NOMO-1 treated with dmso at 0.1 percent for 144 hours (cell line): ENCODE measurements around the gene CDC6.

Experiments
- DNase-seq: peaks from one replicate; lab custom pipeline; 2025; ENCODE audit not compliant: unreplicated experiment; lab: John Stamatoyannopoulos, UW

CDC6 gene

GRCh38 chr17:40322358-40323315, 35.0 kb downstream of the CDC6 start:
- DNase-seq: peak; percentile 92

GRCh38 chr17:40323391-40324381, 36.0 kb downstream of the CDC6 start:
- no peak for DNase-seq

GRCh38 chr17:40325156-40326013, 37.7 kb downstream of the CDC6 start:
- DNase-seq: no peak

DNA sequence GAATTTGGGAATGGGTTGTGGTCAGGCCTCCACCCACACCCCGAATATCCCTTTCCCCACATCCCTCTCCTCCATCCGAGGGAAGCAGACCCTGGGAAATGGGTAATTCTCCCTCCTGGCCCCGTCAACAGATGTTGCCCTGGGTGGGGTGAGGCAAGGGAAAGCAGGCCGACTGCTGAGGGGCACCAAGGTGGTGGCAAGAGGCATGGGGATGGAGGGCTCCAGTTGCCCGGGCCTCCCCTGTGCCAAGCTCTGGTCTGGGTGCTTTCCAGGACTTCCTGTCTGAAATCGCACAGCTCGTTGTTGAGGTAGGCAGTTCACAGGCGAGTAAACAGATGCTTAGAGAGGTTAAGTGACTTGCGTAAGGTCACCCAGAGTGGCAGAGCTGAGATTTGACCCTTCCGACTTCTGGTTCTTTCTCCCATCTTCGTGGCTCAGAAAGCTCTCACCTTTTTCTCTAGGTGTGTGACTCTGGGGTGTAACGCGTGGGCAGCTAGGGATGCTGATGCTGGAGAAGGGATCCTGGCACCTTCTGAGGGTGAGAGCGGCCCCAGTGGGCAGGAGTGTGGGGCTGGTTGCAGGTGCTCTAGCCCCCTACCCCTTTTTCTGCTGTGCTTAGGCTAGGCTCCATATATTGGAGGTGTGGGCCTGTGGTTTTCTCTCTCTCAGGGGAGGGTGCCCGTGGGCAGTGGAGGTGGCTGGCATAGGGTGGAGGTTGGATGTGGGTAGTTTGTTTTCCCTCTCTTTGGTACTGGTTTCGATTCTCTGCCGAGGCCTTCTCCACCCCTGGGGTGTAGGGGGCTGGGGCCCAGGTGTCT, 38.5 kb downstream of the CDC6 start:
- peak; percentile 30 for DNase-seq

- no peak for DNase-seq
Measured at GRCh38 chr17:40326832-40327199, 39.1 kb downstream of the CDC6 start.

GRCh38 chr17:40327244-40327729, 39.6 kb downstream of the CDC6 start:
- no peak for DNase-seq

GRCh38 chr17:40327735-40328385, 40.2 kb downstream of the CDC6 start:
- DNase-seq: no peak

DNA sequence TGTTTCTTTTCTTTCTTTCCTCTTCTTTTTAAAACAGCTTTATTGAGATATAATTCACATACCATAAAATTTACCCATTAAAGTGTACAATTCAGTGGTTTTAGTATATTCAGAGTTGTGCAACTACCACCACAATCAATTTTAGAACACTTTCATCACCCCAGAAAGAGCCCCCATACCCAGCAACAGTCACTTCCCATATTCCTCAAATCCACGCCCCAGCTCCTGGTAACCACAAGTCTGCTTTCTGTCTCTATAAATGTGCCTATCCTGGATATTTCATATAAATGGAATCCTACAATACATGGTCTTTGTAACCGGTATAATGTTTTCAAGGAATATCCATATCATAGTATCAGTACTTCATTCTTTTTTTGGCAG, 40.7 kb downstream of the CDC6 start:
- DNase-seq: no peak

DNA sequence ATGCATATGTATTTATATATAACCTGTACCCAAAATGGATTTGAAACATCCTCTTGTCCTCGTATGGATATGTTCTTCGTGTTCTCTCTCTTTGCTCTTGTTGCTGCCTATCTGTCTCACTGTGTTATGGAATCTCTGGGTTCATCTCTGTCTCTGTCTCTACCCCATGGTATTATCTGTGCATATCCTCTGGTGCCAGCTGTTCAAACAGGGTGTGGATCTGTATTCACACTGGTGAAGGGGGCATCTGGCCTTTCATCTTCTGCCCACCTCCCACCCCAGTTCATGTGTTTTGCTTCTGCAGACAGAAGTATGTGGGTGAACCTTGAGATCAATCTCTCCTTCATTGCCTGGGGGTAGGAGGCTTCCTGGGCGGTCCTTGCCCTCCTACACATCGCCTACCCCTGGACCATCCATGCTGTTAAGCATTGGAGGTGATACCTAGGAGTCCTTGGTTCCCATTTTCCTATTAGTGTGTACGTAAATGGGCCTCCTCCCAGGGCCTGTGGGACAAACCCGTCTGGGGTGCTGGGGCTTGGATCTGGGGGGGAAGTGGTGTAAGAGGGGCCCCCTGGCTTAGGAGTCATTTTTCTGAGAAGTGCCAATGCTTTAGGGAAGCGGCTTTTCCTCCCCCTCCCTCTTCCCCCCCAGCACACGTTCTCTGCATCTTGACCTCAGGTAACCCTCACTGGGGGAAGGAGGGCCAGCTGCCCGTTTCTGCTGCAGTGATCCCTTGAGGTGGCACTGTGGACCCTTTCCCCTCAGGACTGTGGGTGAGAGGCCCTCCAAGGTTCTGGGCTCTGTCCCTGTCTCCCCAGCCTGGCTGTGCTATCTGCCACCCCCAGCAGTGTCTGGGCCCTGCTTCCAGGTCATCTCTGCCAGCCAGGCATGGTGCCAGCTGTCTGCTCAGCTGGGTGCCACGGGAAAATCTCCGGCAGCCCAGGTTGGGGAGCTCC, 42.4 kb downstream of the CDC6 start:
- DNase-seq: peak; percentile 79

DNA sequence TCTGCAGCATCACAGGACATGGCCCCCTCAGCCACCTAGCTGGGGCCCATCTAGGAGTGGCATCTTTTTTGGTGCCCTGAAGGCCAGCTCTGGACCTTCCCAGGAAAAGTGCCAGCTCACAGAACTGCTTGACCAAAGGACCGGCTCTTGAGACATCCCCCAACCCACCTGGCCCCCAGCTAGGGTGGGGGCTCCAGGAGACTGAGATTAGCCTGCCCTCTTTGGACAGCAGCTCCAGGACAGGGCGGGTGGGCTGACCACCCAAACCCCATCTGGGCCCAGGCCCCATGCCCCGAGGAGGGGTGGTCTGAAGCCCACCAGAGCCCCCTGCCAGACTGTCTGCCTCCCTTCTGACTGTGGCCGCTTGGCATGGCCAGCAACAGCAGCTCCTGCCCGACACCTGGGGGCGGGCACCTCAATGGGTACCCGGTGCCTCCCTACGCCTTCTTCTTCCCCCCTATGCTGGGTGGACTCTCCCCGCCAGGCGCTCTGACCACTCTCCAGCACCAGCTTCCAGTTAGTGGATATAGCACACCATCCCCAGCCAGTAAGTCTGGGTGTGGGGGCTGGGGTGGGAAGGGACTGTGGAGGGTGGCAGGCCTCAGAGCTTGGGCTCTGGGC, 43.3 kb downstream of the CDC6 start:
- no peak for DNase-seq

DNA sequence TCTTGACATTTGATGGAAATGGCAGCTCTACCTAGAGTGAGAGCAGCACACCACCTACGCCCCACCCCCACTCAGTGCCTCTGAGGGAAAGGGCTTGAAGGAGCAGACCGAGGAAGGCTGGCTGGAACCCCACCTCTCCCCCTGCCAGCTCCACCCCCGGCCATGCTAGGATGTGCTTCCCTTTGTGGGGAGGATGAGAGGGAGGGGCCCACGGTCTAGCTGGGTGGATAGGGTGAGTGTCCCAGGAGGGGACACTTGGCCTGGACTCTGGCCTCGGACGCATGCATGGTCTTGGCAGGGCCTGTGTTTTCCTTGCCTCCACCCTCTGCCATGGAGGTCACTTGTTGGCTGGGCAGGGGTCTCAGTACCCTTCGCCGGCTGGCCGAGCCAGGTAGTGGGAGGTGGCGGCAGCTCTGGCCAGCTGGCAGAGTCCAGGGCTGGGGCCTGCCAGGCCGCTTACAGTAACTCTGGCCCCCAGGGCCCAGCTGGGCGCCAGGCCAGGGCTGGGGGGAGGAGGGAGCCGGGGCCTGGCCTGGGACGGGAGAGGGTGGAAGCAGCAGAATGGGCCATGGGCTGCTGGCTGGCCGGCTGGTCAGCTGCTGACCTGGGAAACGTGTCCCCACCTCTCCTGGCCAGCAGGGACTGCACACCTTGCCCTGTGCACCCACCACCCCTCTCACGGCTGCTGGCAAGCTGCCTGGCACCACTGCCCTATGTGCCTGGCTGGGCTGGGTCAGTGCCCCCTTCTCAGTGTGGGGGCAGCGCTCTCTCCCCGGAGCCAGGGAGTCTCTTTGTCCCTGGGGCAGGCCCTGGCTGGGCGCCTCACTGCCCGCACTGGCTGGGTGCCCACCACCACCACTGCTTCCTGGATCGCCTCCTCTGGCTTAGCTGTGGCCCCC, 44.3 kb downstream of the CDC6 start:
- DNase-seq: no peak

DNA sequence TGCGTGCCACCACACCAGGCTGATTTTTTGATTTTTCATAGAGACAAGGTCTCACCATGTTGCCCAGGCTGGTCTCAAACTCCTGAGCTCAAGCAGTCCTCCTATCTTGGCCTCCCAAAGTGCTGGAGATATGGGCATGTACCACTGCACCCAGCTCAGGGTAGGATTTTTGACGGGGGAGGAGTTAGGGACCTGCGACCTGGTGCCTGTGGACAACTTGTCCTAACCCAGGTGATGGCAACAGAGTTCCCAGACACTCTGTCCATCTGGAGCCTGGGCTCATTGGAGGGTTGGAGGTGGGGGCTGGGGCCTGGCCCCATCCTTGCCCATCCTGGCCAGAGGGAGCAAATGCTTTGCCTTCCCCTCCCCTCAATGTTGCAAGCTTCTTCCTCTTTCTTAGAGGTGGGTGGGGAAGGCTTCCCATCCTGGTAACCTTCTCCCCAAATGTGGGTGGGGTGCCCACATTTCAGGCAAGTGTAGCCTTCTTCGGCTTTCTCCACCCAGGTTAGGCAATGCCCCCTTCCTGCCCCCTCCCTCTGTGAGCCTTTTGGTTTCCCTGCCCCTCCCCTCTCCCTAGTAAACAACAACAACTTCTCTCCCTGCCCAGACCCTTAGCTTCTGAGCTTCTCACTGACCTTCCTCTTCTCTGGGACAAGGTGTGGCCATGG, 46.2 kb downstream of the CDC6 start:
- peak; percentile 65 for DNase-seq

DNA sequence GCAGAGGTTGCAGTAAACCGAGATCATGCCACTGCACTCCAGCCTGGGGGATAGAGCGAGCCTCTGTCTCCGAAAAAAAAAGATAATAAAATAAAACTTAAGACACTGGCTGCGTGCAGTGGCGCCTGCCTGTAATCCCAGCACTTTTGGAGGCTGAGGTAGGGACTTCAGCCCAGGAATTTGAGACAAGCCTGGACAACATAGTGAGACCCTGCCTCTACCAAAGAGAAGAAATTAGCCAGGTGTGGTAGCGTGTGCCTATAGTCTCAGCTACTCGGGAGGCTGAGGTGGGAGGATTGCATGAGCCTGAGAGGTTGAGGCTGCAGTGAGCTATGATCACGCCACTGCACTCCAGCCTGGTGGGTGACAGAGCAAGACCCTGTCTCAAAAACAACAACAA, 47.9 kb downstream of the CDC6 start:
- DNase-seq: no peak

GRCh38 chr17:40337351-40337750, 49.7 kb downstream of the CDC6 start:
- no peak for DNase-seq

DNA sequence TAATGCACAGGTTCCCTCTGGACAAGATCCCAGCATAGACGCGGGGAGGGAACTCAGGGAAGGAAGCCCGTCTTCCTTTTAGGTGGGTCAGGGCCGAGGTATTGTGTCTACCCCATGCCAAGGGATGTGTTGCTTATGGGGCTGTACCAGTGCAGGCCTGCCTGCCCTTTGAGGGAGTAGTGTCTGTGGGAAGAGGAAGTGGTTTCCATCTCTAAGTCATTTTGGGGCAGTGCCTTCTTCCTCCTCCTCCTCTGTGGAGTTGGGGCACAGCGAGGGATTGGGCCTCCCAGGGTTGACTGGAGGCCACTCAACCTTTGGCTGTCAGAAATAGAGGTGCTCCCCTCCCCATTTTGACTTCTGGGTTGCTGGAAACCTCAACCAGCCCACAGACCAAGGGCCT, 50.4 kb downstream of the CDC6 start:
- no peak for DNase-seq
